ACC112 (cell line): ENCODE results near the gene ZBTB11.
"Not testable (repeated sequence)": the region's sequence is repeated elsewhere in the genome, so short reads cannot be mapped to it uniquely, and the experiment has no call there.

Experiments
- H2AFZ ChIP-seq: fragments of 200-600 bp; sonication (generic); one replicate; pipeline ENCODE4 v1.6.0; 2017; ENCODE audit warnings: antibody characterized with exemption, low read length; ENCODE audit not compliant: unreplicated experiment
- H3K27ac ChIP-seq: fragments of 200-600 bp; sonication (generic); 2 replicates; pipeline ENCODE4 v1.5.1; 2014; ENCODE audit warnings: low read depth, mild to moderate bottlenecking, antibody characterized with exemption, low read length, moderate library complexity
- H3K27me3 ChIP-seq: fragments of 200-600 bp; sonication (generic); 2 replicates; pipeline ENCODE4 v1.6.1; 2014; ENCODE audit warnings: mild to moderate bottlenecking, antibody characterized with exemption, low read length, moderate library complexity, mixed read lengths; ENCODE audit not compliant: insufficient read depth
- H3K36me3 ChIP-seq: fragments of 200-600 bp; sonication (generic); 2 replicates; pipeline ENCODE4 v1.6.1; 2016; ENCODE audit warnings: mild to moderate bottlenecking, antibody characterized with exemption, low read length, moderate library complexity, mixed read lengths; ENCODE audit not compliant: insufficient read depth
- H3K4me1 ChIP-seq: fragments of 200-600 bp; sonication (generic); one replicate; pipeline ENCODE4 v1.6.1; 2016; ENCODE audit warnings: low read length, mixed read lengths; ENCODE audit not compliant: insufficient read depth, unreplicated experiment, control insufficient read depth
- H3K4me3 ChIP-seq: fragments of 200-600 bp; sonication (generic); 2 replicates; pipeline ENCODE4 v1.5.1; 2014; ENCODE audit warnings: mild to moderate bottlenecking, low read depth, low read length
- H3K79me2 ChIP-seq: fragments of 200-600 bp; sonication (generic); one replicate; pipeline ENCODE4 v1.6.0; 2016; ENCODE audit warnings: low read length; ENCODE audit not compliant: control insufficient read depth, unreplicated experiment, insufficient read depth

ZBTB11 gene

DNA sequence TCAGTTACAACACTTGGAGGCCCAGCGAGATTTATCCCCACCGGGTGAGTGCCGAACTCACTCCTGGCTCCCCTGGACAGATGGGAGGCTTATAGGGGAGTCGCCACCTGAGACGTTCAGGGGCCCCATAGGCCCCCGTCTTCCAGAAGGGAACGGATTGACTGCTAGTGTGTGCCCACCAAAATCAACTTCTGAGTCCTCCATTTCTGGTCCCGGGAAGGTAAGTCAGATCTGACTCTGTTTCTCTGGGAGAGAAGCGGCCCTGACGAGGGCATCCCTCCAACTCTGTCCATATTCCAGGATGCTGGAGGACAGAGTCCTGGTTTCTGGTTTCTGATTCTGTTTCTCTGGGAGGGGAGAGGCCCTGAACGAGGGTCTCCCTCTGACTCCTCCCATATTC is 44.3 kb downstream of the ZBTB11 start:
- no peak overlapping the region for H2AFZ ChIP-seq
- H3K27ac ChIP-seq = no peak overlapping the region
- no peaks in the 10 kb centered on the region for H3K36me3 ChIP-seq
- H3K4me1 ChIP-seq = no peaks in the 10 kb centered on the region
- no peaks in the 10 kb centered on the region for H3K79me2 ChIP-seq
- no peak overlapping the region for H3K4me3 ChIP-seq
- no peaks in the 10 kb centered on the region for H3K27me3 ChIP-seq

DNA sequence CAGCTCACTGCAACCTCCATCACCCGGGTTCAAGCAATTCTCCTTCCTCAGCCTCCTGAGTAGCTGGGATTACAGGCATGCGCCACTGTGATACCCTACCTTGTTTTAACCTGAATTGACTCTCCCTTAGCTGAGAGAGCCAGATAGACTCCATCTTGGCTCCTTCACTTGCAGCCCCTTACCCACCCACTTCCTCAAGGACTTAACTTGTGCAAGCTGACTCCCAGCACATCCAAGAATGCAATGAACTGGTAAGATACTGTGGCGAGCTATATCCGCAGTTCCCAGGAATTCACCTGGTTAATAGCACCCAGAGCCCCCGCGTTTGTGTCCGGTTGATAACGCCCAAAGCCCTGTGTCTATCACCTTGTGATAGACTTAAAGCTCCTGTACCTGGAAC is 45.0 kb downstream of the ZBTB11 start:
- H3K36me3 ChIP-seq, H3K4me1 ChIP-seq, H2AFZ ChIP-seq, H3K79me2 ChIP-seq, H3K4me3 ChIP-seq, H3K27ac ChIP-seq, H3K27me3 ChIP-seq: not testable (repeated sequence)

DNA sequence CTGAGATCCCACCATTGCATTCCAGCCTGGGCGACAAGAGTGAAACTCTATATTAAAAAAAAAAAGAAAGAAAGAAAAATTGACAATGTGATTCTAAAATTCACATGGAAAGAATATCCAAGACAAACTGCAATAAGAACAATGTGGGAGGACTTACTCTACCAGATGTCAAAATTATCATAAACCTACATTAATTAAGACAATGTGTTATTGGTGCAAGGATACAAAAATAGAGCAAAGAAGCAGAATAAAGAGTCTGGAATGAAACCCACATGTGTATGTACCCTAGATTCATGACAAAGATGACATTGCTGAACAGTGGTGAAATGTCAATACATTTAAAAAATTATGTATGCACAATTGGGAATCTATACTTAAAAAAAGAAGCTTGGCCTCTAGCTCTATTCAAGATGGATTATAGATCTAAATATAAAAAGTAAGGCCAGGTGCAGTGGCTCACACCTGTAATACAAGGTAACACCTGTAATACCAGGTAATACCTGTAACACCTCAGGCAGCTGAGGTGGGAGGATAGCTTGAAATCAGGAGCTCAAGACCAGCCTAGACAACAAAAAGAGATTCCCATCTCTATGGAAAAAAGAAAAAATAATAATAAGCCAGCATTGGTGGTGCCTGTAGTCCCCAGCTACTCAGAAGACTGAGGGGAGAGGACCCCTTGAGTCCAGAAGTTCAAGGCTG is 45.7 kb downstream of the ZBTB11 start:
- Histone ChIP-seq H2AFZ (no peak overlapping the region), H3K79me2 (no peaks in the 10 kb centered on the region), H3K4me3 (no peak overlapping the region), H3K4me1 (no peaks in the 10 kb centered on the region), H3K36me3 (no peaks in the 10 kb centered on the region), H3K27me3 (no peaks in the 10 kb centered on the region), H3K27ac (no peak overlapping the region)

DNA sequence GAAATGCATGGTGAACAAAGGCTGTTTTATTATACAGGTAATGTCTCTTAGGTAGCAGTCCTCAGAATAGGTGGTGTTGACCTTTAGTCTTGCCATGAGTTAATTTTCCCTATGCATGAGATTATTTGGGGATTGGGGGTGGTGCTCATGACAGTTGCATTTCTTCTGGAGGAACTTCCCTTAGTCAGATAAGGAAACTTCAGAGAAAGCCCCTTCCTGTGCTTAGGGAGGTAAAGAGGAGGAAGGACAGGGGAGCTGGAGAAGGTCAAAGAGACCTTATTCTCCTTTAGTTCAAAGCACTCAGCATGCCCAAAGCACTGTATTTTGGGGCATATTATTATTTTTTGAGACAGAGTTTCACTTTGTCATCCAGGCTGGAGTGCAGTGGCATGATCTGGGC is 47.7 kb downstream of the ZBTB11 start:
- H3K27ac ChIP-seq = no peak overlapping the region
- no peaks in the 10 kb centered on the region for H3K79me2 ChIP-seq

DNA sequence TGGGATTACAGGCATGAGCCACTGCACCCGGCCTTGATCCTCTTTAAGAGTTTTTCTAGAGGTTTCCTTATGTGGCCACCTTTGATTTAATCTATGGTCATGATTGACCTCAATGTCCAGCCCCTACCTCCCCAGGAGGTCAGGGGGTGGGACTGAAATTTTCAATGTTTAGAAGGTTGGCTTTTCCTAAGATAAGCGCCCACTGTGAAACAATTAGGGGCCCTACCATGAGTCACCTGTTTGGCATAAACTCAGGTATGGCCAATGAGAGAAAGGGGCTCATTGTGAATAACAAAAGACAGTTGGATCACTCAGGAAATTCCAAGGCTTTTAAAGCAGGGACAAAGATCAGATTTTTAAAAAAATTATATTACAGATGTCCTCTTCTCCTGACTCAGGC is 51.1 kb downstream of the ZBTB11 start:
- Histone ChIP-seq H3K36me3 (no peaks in the 10 kb centered on the region), H3K4me3 (no peak overlapping the region), H3K27ac (no peak overlapping the region), H2AFZ (no peak overlapping the region), H3K4me1 (no peaks in the 10 kb centered on the region), H3K79me2 (no peaks in the 10 kb centered on the region), H3K27me3 (no peaks in the 10 kb centered on the region)

More for the DNA sequence above, 47.7 kb downstream of the ZBTB11 start:
- H3K4me3 ChIP-seq = no peak overlapping the region
- no peaks in the 10 kb centered on the region for H3K4me1 ChIP-seq
- H2AFZ ChIP-seq = no peak overlapping the region
- H3K27me3 ChIP-seq = no peaks in the 10 kb centered on the region
- H3K36me3 ChIP-seq = no peaks in the 10 kb centered on the region

DNA sequence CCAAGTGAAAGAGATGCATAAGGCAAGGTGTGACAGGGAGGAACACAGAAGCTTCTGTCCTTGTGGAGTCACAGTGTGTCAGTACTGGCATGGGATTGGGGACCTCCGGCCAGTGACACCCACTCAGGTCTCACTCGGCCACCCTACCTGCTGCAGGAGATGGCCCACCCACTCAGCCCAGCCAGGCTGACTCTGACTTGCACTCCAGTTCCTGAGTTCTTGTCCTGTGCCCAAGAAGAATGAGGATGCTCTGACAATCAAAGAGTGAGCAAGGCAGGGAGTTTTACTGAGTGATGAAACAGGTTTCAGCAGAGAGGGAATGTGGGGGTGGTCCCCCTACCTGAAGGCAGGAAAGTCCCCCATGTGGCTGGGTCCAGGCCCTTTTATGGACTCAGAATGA is 52.1 kb downstream of the ZBTB11 start:
- H3K36me3 ChIP-seq = no peaks in the 10 kb centered on the region
- no peak overlapping the region for H3K4me3 ChIP-seq
- H3K79me2 ChIP-seq = no peaks in the 10 kb centered on the region
- no peak overlapping the region for H3K27ac ChIP-seq
- H3K4me1 ChIP-seq = no peaks in the 10 kb centered on the region
- H2AFZ ChIP-seq = no peak overlapping the region
- H3K27me3 ChIP-seq = no peaks in the 10 kb centered on the region

DNA sequence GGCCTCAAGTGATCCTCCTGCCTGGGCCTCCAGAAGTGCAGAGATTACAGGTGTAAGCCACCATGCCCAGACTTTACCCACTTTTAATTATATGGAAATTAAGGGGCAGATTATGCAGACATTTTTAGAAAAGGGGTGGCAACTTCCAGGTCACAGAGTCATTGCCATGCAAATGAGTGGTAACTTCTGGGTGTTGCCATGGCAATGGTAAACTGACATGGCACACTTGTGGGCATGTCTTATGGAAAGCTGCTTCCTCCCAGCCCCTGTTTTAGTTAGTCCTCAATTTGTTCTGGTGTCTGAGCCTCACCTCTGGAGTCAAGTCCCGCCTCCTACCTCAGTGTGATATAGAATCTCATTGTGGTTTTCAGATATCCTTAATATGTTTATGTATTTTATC is 53.3 kb downstream of the ZBTB11 start:
- Histone ChIP-seq H3K4me1 (no peaks in the 10 kb centered on the region), H3K4me3 (no peak overlapping the region), H3K27ac (no peak overlapping the region), H3K27me3 (no peaks in the 10 kb centered on the region), H2AFZ (no peak overlapping the region), H3K79me2 (no peaks in the 10 kb centered on the region), H3K36me3 (no peaks in the 10 kb centered on the region)

DNA sequence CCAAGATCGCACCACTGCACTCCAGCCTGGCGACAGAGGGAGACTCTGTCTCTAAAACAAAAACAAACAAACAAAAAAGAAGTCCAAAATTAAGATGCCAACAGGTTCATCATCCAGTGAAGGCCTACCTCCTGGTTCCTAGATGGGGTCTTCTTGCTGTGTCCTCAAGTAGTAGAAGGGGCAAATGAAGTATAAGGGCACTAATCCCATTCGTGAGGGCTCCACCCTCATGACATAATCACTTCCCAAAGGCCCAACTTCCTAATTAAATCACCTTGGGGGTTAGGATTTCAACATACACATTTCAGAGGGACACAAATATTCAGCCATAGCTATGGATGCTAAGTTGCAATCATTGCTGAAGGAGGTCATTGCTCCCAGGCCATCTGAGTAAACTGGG is 57.2 kb downstream of the ZBTB11 start:
- no peaks in the 10 kb centered on the region for H3K36me3 ChIP-seq
- H3K4me1 ChIP-seq = no peaks in the 10 kb centered on the region
- H2AFZ ChIP-seq = no peak overlapping the region
- H3K27me3 ChIP-seq = no peaks in the 10 kb centered on the region
- H3K79me2 ChIP-seq = no peaks in the 10 kb centered on the region
- H3K4me3 ChIP-seq = no peak overlapping the region
- H3K27ac ChIP-seq = no peak overlapping the region

DNA sequence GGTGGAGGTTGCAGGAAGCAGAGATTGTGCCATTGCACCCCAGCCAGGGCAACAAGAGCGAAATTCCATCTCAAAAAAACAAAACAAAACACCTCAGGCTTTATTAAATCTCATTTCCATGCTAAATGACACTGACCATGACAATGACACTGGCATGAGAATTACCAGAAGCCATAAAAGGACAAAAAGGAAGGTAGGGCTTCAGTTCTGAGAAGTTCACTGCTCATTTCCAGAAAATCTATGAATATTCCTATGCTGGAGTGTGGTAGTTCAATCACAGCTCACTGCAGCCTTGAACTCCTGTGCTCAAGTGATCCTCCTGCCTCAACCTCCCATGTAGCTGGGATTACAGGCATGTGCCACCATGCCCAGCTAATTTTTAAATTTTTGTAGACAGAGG is 58.2 kb downstream of the ZBTB11 start:
- no peak overlapping the region for H2AFZ ChIP-seq
- H3K36me3 ChIP-seq = no peaks in the 10 kb centered on the region
- no peak overlapping the region for H3K4me3 ChIP-seq
- no peaks in the 10 kb centered on the region for H3K27me3 ChIP-seq
- H3K27ac ChIP-seq = no peak overlapping the region
- H3K4me1 ChIP-seq = no peaks in the 10 kb centered on the region
- no peaks in the 10 kb centered on the region for H3K79me2 ChIP-seq

DNA sequence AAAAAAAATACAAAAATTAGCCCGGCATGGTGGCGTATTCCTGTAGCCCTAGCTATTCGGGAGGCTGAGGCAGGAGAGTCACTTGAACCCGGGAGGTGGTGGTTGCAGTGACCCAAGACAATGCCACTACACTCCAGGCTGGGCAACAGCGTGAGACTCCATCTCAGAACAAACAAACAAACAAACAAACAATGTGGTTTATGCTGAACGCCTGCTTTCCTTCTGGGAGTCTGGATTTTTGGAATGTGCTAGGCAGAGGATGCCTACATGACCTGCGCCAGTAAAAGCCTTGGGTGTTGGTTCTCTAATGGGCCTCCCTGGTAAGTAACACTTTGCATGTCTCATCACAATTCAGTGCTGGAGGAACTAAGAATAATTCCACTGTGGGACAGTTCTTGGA is 59.5 kb downstream of the ZBTB11 start:
- no peaks in the 10 kb centered on the region for H3K79me2 ChIP-seq
- no peak overlapping the region for H3K27ac ChIP-seq
- H2AFZ ChIP-seq = no peak overlapping the region
- no peaks in the 10 kb centered on the region for H3K27me3 ChIP-seq
- no peaks in the 10 kb centered on the region for H3K4me1 ChIP-seq
- no peak overlapping the region for H3K4me3 ChIP-seq
- H3K36me3 ChIP-seq = no peaks in the 10 kb centered on the region

DNA sequence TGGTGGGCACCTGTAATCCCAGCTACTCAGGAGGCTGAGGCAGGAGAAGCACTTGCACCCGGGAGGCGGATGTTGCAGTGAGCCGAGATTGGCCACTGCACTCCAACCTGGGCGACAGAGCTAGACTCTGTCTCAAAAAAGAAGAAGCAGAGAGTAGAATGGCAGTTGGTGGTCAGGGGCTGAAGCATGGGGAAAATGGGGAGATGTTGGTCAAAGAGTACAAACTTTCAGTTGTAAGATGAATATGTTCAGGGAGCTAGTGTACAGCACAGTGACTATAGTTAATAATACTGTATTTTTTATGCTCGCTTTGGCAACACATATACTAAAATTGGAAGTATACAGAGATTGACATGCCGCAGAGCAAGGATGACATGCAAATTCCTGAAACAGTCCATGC is 61.4 kb downstream of the ZBTB11 start:
- no peaks in the 10 kb centered on the region for H3K79me2 ChIP-seq
- H3K4me1 ChIP-seq = no peaks in the 10 kb centered on the region
- H3K27me3 ChIP-seq = no peaks in the 10 kb centered on the region
- H2AFZ ChIP-seq = no peak overlapping the region
- no peak overlapping the region for H3K4me3 ChIP-seq
- H3K27ac ChIP-seq = no peak overlapping the region
- no peaks in the 10 kb centered on the region for H3K36me3 ChIP-seq
